Body of pancreas (tissue), 4 donors: ENCODE data around the gene COX7A1. TPM values are rescaled to one million over a fixed set of nuclear protein-coding genes. Genes with fewer than 3 reads are reported as not detected.

Source experiments
- ATAC-seq: fragments of 150-250 bp; one replicate; pipeline ENCODE4 v1.9.1; 2016
- DNase-seq, 4 donors: peaks; one replicate each; pipeline ENCODE4 v3.0.0-alpha.2; 2019
- H3K27ac ChIP-seq, 4 donors: fragments of 200-600 bp; sonication (generic); 1 replicate in 3 of 4; 2 replicates in 1 of 4; pipeline versions ENCODE4 v1.5.1 to v1.6.1; 2016 to 2019; ENCODE audit warnings: mild to moderate bottlenecking in 1 of 4, mixed read lengths in 1 of 4, moderate library complexity in 1 of 4
- H3K27me3 ChIP-seq, 2 donors: fragments of 200-600 bp; sonication (generic); one replicate each; pipeline ENCODE4 v1.6.0; 2016; ENCODE audit warnings: mild to moderate bottlenecking in 1 of 2
- H3K36me3 ChIP-seq, 2 donors: fragments of 200-600 bp; sonication (generic); replicated peaks in 1 of 2; 2 replicates each; pipeline ENCODE4 v1.5.1; 2016; ENCODE audit warnings: low read depth in 2 of 2; ENCODE audit not compliant: insufficient read depth in 1 of 2
- H3K4me1 ChIP-seq: fragments of 200-600 bp; sonication (generic); one replicate; pipeline ENCODE4 v1.6.0; 2016
- H3K4me3 ChIP-seq, 2 donors: fragments of 200-600 bp; sonication (generic); 1 replicate in 1 of 2; 2 replicates in 1 of 2; pipeline ENCODE4 v1.5.1; 2016 to 2019
- H3K9me3 ChIP-seq, 3 donors: fragments of 200-600 bp; sonication (generic); 1 replicate in 2 of 3; 2 replicates in 1 of 3; pipeline ENCODE4 v1.5.1; 2016
- CTCF ChIP-seq, 7 experiments: fragments of 450-650 bp in 4 of 7; fragments of 200-600 bp in 3 of 7; sonication (generic) in 3 of 7; IDR thresholded peaks; one replicate each; pipeline ENCODE4 v1.5.1; 2016 to 2019; ENCODE audit warnings: antibody characterized with exemption in 7 of 7
- POLR2A ChIP-seq, 3 donors: fragments of 450-650 bp; IDR thresholded peaks; one replicate each; pipeline ENCODE4 v1.6.1; 2016; ENCODE audit warnings: antibody characterized with exemption in 3 of 3, mild to moderate bottlenecking in 2 of 3
- WGBS, 2 donors: methylation state at CpG; one replicate each; pipeline ENCODE4 v1.1.5; 2017; 5-methylcytosine and 5-hydroxymethylcytosine counted together
- intact Hi-C: fragments of 100-400 bp; cut with DNase I; formaldehyde crosslinking; loops from one replicate; pipeline ENCODE4 v1.15.1; 2023
- total RNA-seq, 2 donors: library from RNA; depleted of rRNA; stranded (reverse); fragments of >200 nt; gene quantifications; one replicate each; pipeline ENCODE4 v1.1.0, GENCODE V29; 2016

COX7A1 gene
- total RNA-seq, 2 donors from 2014 or later = 1.6 to 29.0 TPM

- H3K9me3 ChIP-seq = no peaks in the 10 kb centered on the region
- DNase-seq = no peak
- peak overlapping the region in 1 of 2 donors; percentile 31 for H3K4me3 ChIP-seq
- H3K4me1 ChIP-seq = peaks cover 4% of the 10 kb centered on the region
- 50 to 61% methylated on average over 10 to 11 of the region's 16 CpGs for WGBS, 2 donors
- ATAC-seq = peak; percentile 26
- H3K27ac ChIP-seq = peak overlapping the region; percentile 56 to 80 (median 73)
- peaks cover 4 to 17% of the 10 kb centered on the region in 2 donors for H3K36me3 ChIP-seq
- TF ChIP-seq CTCF (IDR thresholded peaks at IDR 0.05) (no peak), POLR2A (IDR thresholded peaks at IDR 0.05) (no peak)
- H3K27me3 ChIP-seq = no peaks in the 10 kb centered on the region
- intact Hi-C loops = no loop called here
Observed at GRCh38 chr19:36152019-36152351, 262 bp downstream of the COX7A1 start.

GRCh38 chr19:36151144-36152018, 866 bp downstream of the COX7A1 start:
- peak overlapping the region in 1 of 2 donors; percentile 31 for H3K4me3 ChIP-seq
- peak overlapping the region; percentile 56 to 80 (median 73) for H3K27ac ChIP-seq
- ATAC-seq (peak; percentile 48), DNase-seq (peak; percentile 33 to 46 (median 43))
- no peak for TF ChIP-seq CTCF (IDR thresholded peaks at IDR 0.05)
- peak in 1 of 3 donors; percentile 23 for TF ChIP-seq POLR2A (IDR thresholded peaks at IDR 0.05)
- H3K36me3 ChIP-seq = peaks cover 10 to 23% of the 10 kb centered on the region in 2 donors
- H3K27me3 ChIP-seq = no peaks in the 10 kb centered on the region
- WGBS, 2 donors = 61 to 64% methylated on average over 32 to 33 of the region's 47 CpGs
- H3K9me3 ChIP-seq = no peaks in the 10 kb centered on the region
- intact Hi-C loops = no loop called here
- peaks cover 4% of the 10 kb centered on the region for H3K4me1 ChIP-seq

GRCh38 chr19:36150586-36150985, 1.7 kb downstream of the COX7A1 start:
- no peak for TF ChIP-seq CTCF (IDR thresholded peaks at IDR 0.05)
- no peak for TF ChIP-seq POLR2A (IDR thresholded peaks at IDR 0.05)
- H3K27me3 ChIP-seq = no peaks in the 10 kb centered on the region
- H3K27ac ChIP-seq = peak overlapping the region in 2 of 4 donors; percentile 68 to 80
- intact Hi-C loops = no loop called here
- peaks cover 4% of the 10 kb centered on the region for H3K4me1 ChIP-seq
- H3K36me3 ChIP-seq = peaks cover 18 to 30% of the 10 kb centered on the region in 2 donors
- no peak overlapping the region for H3K4me3 ChIP-seq
- no peaks in the 10 kb centered on the region for H3K9me3 ChIP-seq
- 65 to 80% methylated on average over 5 of the region's 5 CpGs for WGBS, 2 donors
- ATAC-seq = no peak
- no peak for DNase-seq

GRCh38 chr19:36149673-36150406, 2.4 kb downstream of the COX7A1 start:
- TF ChIP-seq POLR2A (IDR thresholded peaks at IDR 0.05) (no peak), CTCF (IDR thresholded peaks at IDR 0.05) (no peak)
- 84 to 86% methylated on average over 12 to 13 of the region's 13 CpGs for WGBS, 2 donors
- Histone ChIP-seq H3K36me3 (peaks cover 19 to 35% of the 10 kb centered on the region in 2 donors), H3K27ac (no peak overlapping the region), H3K27me3 (no peaks in the 10 kb centered on the region), H3K9me3 (no peaks in the 10 kb centered on the region), H3K4me3 (no peak overlapping the region), H3K4me1 (peaks cover 4% of the 10 kb centered on the region)
- ATAC-seq (no peak), DNase-seq (peak in 1 of 4 donors; percentile 15)
- intact Hi-C loops = no loop called here
